GM23338 (cell line): Measurements from ENCODE around the gene MAP3K10. TPM values are rescaled to one million over a fixed set of nuclear protein-coding genes. Genes with fewer than 3 reads are reported as not detected.

Experiments
- ATAC-seq: fragments of 200-7000 bp; cut with Tn5 transposase; 3 replicates; pipeline ENCODE4 v1.9.1; 2020
- DNase-seq: peaks from one replicate; pipeline ENCODE4 v3.0.0-alpha.2; 2015; ENCODE audit warnings: low spot score
- H2AFZ ChIP-seq: fragments of 200-600 bp; sonication (generic); 2 replicates; pipeline ENCODE4 v1.8.0; 2016; ENCODE audit warnings: antibody characterized with exemption, mild to moderate bottlenecking, moderate library complexity
- H3F3A ChIP-seq: fragments of 200-600 bp; sonication (generic); replicated peaks from 2 replicates; pipeline ENCODE4 v1.8.0; 2017; ENCODE audit warnings: antibody characterized with exemption, mixed run types, low read depth
- H3K27ac ChIP-seq: fragments of 200-600 bp; sonication (generic); 2 replicates; pipeline ENCODE4 v1.6.1; 2016; ENCODE audit warnings: low read depth
- H3K27me3 ChIP-seq: fragments of 200-600 bp; sonication (generic); 2 replicates; pipeline ENCODE4 v1.8.0; 2016; ENCODE audit warnings: mild to moderate bottlenecking, mixed run types, moderate library complexity; ENCODE audit not compliant: insufficient read depth
- H3K36me3 ChIP-seq: fragments of 200-600 bp; sonication (generic); 2 replicates; pipeline ENCODE4 v1.8.0; 2016; ENCODE audit warnings: mild to moderate bottlenecking; ENCODE audit not compliant: insufficient read depth
- H3K4me1 ChIP-seq: fragments of 200-600 bp; sonication (generic); 2 replicates; pipeline ENCODE4 v1.8.0; 2016; ENCODE audit warnings: mild to moderate bottlenecking, moderate library complexity; ENCODE audit not compliant: insufficient read depth
- H3K4me2 ChIP-seq: fragments of 200-600 bp; sonication (generic); 2 replicates; pipeline ENCODE4 v1.7.1; 2017; ENCODE audit warnings: mixed run types
- H3K4me3 ChIP-seq: fragments of 200-600 bp; sonication (generic); 2 replicates; pipeline ENCODE4 v1.6.1; 2016; ENCODE audit warnings: mixed run types
- H3K79me2 ChIP-seq: fragments of 200-600 bp; sonication (generic); replicated peaks from 2 replicates; pipeline ENCODE4 v1.8.0; 2017; ENCODE audit warnings: mild to moderate bottlenecking; ENCODE audit not compliant: insufficient read depth
- H3K9me2 ChIP-seq: fragments of 200-600 bp; sonication (generic); 2 replicates; pipeline ENCODE4 v1.8.0; 2017; ENCODE audit not compliant: insufficient read depth
- H4K20me1 ChIP-seq: fragments of 200-600 bp; sonication (generic); replicated peaks from 2 replicates; pipeline ENCODE4 v1.8.0; 2017; ENCODE audit warnings: mild to moderate bottlenecking; ENCODE audit not compliant: insufficient read depth
- H3K27ac Mint-ChIP-seq: 2 replicates; pipeline ENCODE4 v1.8.0; 2020; ENCODE audit warnings: inconsistent platforms, mild to moderate bottlenecking, moderate library complexity, mixed read lengths
- H3K27me3 Mint-ChIP-seq: 3 replicates; pipeline ENCODE4 v1.8.0; 2022; ENCODE audit warnings: low read depth, mild to moderate bottlenecking, moderate library complexity, mixed read lengths, inconsistent platforms; ENCODE audit not compliant: insufficient read depth, poor library complexity
- H3K36me3 Mint-ChIP-seq: 3 replicates; pipeline ENCODE4 v1.8.0; 2021; ENCODE audit warnings: low read depth, mild to moderate bottlenecking, inconsistent platforms, moderate library complexity, mixed read lengths
- H3K4me1 Mint-ChIP-seq: 3 replicates; pipeline ENCODE4 v1.8.0; 2020; ENCODE audit warnings: mild to moderate bottlenecking, inconsistent platforms, mixed read lengths
- H3K4me3 Mint-ChIP-seq: 3 replicates; pipeline ENCODE4 v1.8.0; 2021; ENCODE audit warnings: moderate library complexity, mild to moderate bottlenecking, inconsistent platforms, mixed read lengths
- H3K9me3 Mint-ChIP-seq: 3 replicates; pipeline ENCODE4 v1.8.0; 2020; ENCODE audit warnings: moderate library complexity, mild to moderate bottlenecking, inconsistent platforms, mixed read lengths
- CREB1 ChIP-seq: fragments of 250-450 bp; sonication (Bioruptor Pico); IDR thresholded peaks from 2 replicates; pipeline ENCODE4 v1.5.0; 2020; ENCODE audit warnings: low read depth, mild to moderate bottlenecking, moderate library complexity
- CTCF ChIP-seq, 2 experiments: fragments of 200-600 bp in 1 of 2; sonication (generic) in 1 of 2; conservative IDR thresholded peaks; 2 replicates each; pipeline versions ENCODE4 v1.5.1 to v1.6.1; 2016 to 2017; ENCODE audit warnings: antibody characterized with exemption in 2 of 2, low read depth in 2 of 2, mild to moderate bottlenecking in 2 of 2, moderate library complexity in 1 of 2
- ETS1 ChIP-seq: IDR thresholded peaks from 2 replicates; pipeline ENCODE4 v1.6.1; 2016; ENCODE audit warnings: antibody characterized with exemption
- EZH2 ChIP-seq: fragments of 200-600 bp; sonication (generic); IDR thresholded peaks from one replicate; pipeline ENCODE4 v1.8.0; 2017; ENCODE audit warnings: antibody characterized with exemption, mild to moderate bottlenecking, low read depth; ENCODE audit not compliant: unreplicated experiment
- EZH2phosphoT487 ChIP-seq: fragments of 200-600 bp; sonication (generic); IDR thresholded peaks from one replicate; pipeline ENCODE4 v1.8.1; 2018; ENCODE audit warnings: antibody characterized with exemption; ENCODE audit not compliant: unreplicated experiment
- JUNB ChIP-seq: IDR thresholded peaks from one replicate; pipeline ENCODE4 v1.6.1; 2016; ENCODE audit warnings: antibody characterized with exemption; ENCODE audit not compliant: unreplicated experiment
- NANOG ChIP-seq: IDR thresholded peaks from 2 replicates; pipeline ENCODE4 v1.6.1; 2016; ENCODE audit warnings: antibody characterized with exemption, borderline replicate concordance
- POLR2AphosphoS5 ChIP-seq: IDR thresholded peaks from 2 replicates; pipeline ENCODE4 v1.6.1; 2016; ENCODE audit warnings: antibody characterized with exemption, low read depth
- REST ChIP-seq: IDR thresholded peaks from one replicate; pipeline ENCODE4 v1.6.1; 2018; ENCODE audit warnings: antibody characterized with exemption; ENCODE audit not compliant: unreplicated experiment
- STAT1 ChIP-seq: IDR thresholded peaks from one replicate; pipeline ENCODE4 v1.6.1; 2016; ENCODE audit warnings: antibody characterized with exemption; ENCODE audit not compliant: unreplicated experiment
- ZNF114 ChIP-seq: fragments of 250-450 bp; sonication (Bioruptor Pico); IDR thresholded peaks from 2 replicates; pipeline ENCODE4 v1.5.0; 2020; ENCODE audit warnings: mild to moderate bottlenecking, moderate library complexity
- ZNF331 ChIP-seq: fragments of 250-450 bp; sonication (Bioruptor Pico); IDR thresholded peaks from 2 replicates; pipeline ENCODE4 v1.5.0; 2020; ENCODE audit warnings: low read depth, mild to moderate bottlenecking, moderate library complexity
- polyA plus RNA-seq: library from polyadenylated mRNA; unstranded; fragments of >200 nt; fragmentation: Nextera tagmentation; extraction: Ambion mirVana; gene quantifications from 2 replicates; pipeline ENCODE4 v1.2.1, GENCODE V29; 2016
- total RNA-seq: library from RNA; depleted of rRNA; stranded (reverse); fragments of >200 nt; shearing (Covaris generic); gene quantifications from 2 replicates; pipeline ENCODE4 v1.2.3, GENCODE V29; 2014

The MAP3K10 gene
- total and polyA plus RNA-seq, 2 experiments from 2014 or later, result 5.9 to 13.7 TPM

GRCh38 chr19:40184273-40184672 lies 7.0 kb upstream of the MAP3K10 start:
- Mint-ChIP-seq H3K9me3 (no peaks in the 10 kb centered on the region), H3K27me3 (no peaks in the 10 kb centered on the region)

More at GRCh38 chr19:40184273-40184672, 7.0 kb upstream of the MAP3K10 start:
- no peaks in the 10 kb centered on the region for H3F3A ChIP-seq
- H3K4me1 Mint-ChIP-seq, result no peaks in the 10 kb centered on the region
- H3K9me2 ChIP-seq, result no peaks in the 10 kb centered on the region
- ATAC-seq (no peak), DNase-seq (no peak)
- no peaks in the 10 kb centered on the region for H3K36me3 Mint-ChIP-seq
- no peaks in the 10 kb centered on the region for H4K20me1 ChIP-seq
- no peaks in the 10 kb centered on the region for H3K4me1 ChIP-seq
- TF ChIP-seq NANOG (no peak), ZNF114 (CRISPR knock-in tag) (no peak), ZNF331 (CRISPR knock-in tag) (no peak), ETS1 (no peak), STAT1 (no peak), REST (no peak), JUNB (no peak), CTCF (conservative IDR thresholded peaks at IDR 0.05; ENCODE audit: low read depth in 2 of 2) (no peak), EZH2 (no peak), POLR2AphosphoS5 (no peak), CREB1 (no peak), EZH2phosphoT487 (no peak)
- no peak overlapping the region for H3K4me3 Mint-ChIP-seq
- H3K27ac ChIP-seq, result no peak overlapping the region
- no peak overlapping the region for H2AFZ ChIP-seq
- H3K36me3 ChIP-seq, result no peaks in the 10 kb centered on the region
- no peaks in the 10 kb centered on the region for H3K27me3 ChIP-seq
- no peak overlapping the region for H3K4me3 ChIP-seq
- no peak overlapping the region for H3K27ac Mint-ChIP-seq
- no peaks in the 10 kb centered on the region for H3K79me2 ChIP-seq
- no peak overlapping the region for H3K4me2 ChIP-seq
